HG03066 (cell line): ENCODE results near the gene DMRTC2.

Experiments
- ATAC-seq: cut with Tn5 transposase; IDR thresholded peaks from one replicate; pipeline ENCODE4 v1.9.1; 2021; ENCODE audit warnings: low read depth; ENCODE audit not compliant: unreplicated experiment

The DMRTC2 gene

GRCh38 chr19:41845001-41845050 lies at the start of gene DMRTC2:
Gene DMRTC2 (plus strand): TSS chr19:41845042. CDS start chr19:41847429, 2,387 bp downstream.
- no peak for ATAC-seq

GRCh38 chr19:41796362-41796761 lies 48.5 kb upstream of the DMRTC2 start, which contains the start of gene CEACAM3:
Gene CEACAM3 (plus strand): TSS chr19:41796587. CDS start chr19:41796678, 91 bp downstream.
- ATAC-seq = no peak

GRCh38 chr19:41796901-41797300 lies 47.9 kb upstream of the DMRTC2 start:
- ATAC-seq = no peak

GRCh38 chr19:41799444-41800000 lies 45.3 kb upstream of the DMRTC2 start:
- ATAC-seq = no peak

GRCh38 chr19:41801031-41801430 lies 43.8 kb upstream of the DMRTC2 start:
- no peak for ATAC-seq

- no peak for ATAC-seq
Measured at GRCh38 chr19:41801792-41802211, 43.0 kb upstream of the DMRTC2 start.

GRCh38 chr19:41802770-41803169 lies 42.1 kb upstream of the DMRTC2 start:
- ATAC-seq = no peak

GRCh38 chr19:41804336-41804735 lies 40.5 kb upstream of the DMRTC2 start:
- ATAC-seq = no peak

- no peak for ATAC-seq
Measured at GRCh38 chr19:41807176-41807575, 37.7 kb upstream of the DMRTC2 start.

- no peak for ATAC-seq
Measured at GRCh38 chr19:41808663-41809566, 35.9 kb upstream of the DMRTC2 start.

- ATAC-seq = no peak
Measured at GRCh38 chr19:41810301-41810700, 34.5 kb upstream of the DMRTC2 start.

- ATAC-seq = no peak
Measured at GRCh38 chr19:41811036-41811435, 33.8 kb upstream of the DMRTC2 start.

GRCh38 chr19:41811981-41812380 lies 32.9 kb upstream of the DMRTC2 start:
- ATAC-seq = no peak

GRCh38 chr19:41813911-41814310 lies 30.9 kb upstream of the DMRTC2 start:
- ATAC-seq = no peak

- no peak for ATAC-seq
Measured at GRCh38 chr19:41815301-41815700, 29.5 kb upstream of the DMRTC2 start.

GRCh38 chr19:41816761-41817160 lies 28.1 kb upstream of the DMRTC2 start:
- no peak for ATAC-seq

- no peak for ATAC-seq
Measured at GRCh38 chr19:41821003-41821735, 23.7 kb upstream of the DMRTC2 start.

- no peak for ATAC-seq
Measured at GRCh38 chr19:41837981-41838708, 6.7 kb upstream of the DMRTC2 start.

- ATAC-seq = no peak
Measured at GRCh38 chr19:41839211-41839610, 5.6 kb upstream of the DMRTC2 start.

- ATAC-seq = no peak
Measured at GRCh38 chr19:41843371-41843770, 1.5 kb upstream of the DMRTC2 start.

- ATAC-seq = no peak
Measured at GRCh38 chr19:41844601-41845000, 241 bp upstream of the DMRTC2 start, which contains the start of gene LYPD4. Gene LYPD4 (minus strand): TSS chr19:41844683. CDS start chr19:41839285, 5,398 bp downstream.
